SHP77 (cell line): ENCODE results near the gene PLEKHJ1.
A peak's percentile ranks its signal among the peaks of the same experiment; 100 is the strongest.

ENCODE experiments used
- DNase-seq, 2 experiments: peaks; one replicate each; lab custom pipeline; 2025; lab: John Stamatoyannopoulos, UW

PLEKHJ1 gene

DNA sequence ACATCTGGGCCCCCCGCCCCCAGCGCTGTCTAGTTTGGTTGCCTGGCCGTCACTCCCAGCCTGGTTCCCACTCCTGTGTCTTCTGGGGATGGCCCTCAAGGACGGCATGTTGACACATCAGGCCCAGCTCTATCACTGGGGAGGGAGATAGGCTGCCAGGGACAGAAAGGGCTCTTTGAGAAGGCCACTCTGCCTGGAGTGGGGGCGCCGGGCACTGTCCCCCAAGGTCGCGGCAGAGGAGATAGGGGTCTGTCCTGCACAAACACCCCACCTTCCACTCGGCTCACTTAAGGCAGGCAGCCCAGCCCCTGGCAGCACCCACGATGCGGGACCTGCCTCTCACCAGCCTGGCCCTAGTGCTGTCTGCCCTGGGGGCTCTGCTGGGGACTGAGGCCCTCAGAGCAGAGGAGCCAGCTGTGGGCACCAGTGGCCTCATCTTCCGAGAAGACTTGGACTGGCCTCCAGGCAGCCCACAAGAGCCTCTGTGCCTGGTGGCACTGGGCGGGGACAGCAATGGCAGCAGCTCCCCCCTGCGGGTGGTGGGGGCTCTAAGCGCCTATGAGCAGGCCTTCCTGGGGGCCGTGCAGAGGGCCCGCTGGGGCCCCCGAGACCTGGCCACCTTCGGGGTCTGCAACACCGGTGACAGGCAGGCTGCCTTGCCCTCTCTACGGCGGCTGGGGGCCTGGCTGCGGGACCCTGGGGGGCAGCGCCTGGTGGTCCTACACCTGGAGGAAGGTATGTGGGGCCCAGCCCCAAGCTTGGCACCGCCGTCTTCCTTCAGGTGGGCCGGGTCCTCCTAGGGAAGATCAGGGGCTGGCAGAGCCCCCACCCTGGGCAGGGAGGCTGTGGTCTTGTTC, 13.1 kb upstream of the PLEKHJ1 start, which contains the start of gene AMH:
AMH (plus strand) TSS at position 314 of the 857 bp plus-strand sequence; CDS start at position 324, 10 bp downstream.
- no peak for DNase-seq

DNA sequence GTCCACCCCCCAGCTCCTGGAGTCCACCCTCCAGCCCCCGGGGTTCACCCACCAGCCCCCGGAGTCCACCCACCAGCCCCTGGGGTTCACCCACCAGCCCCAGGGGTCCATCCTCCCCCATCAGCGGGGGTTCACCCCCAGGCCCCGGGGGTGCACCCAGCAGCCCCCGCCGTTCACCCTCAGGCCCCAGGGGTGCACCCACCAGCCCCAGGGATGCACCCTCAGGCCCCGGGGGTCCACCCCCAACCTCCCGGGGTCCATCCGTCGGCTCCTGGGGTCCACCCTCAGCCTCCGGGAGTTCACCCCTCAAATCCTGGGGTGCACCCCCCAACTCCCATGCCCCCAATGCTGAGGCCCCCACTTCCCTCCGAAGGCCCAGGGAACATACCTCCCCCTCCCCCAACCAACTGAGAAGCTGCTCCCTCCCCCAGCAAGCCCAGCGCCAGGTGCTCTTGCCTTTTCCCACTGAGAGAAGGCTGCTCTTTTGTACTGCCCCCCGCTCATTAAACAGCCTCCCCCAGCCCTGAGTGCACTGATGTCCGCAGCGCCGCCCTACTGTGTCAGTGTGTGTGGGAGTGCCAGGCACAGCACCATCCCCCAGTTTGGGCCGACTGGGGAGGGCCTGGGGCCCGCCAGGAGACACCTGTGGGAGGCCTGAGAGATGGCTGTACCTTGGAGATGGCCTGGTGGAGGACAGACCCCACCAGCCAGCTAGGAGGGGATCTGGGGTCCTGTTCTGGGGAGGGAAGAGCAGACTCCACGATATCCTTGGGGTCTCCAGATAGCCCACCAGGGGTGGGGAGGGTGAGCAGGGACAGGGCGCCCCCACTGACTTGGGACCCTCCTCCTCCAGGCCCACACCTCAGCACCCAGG, 12.2 kb upstream of the PLEKHJ1 start:
- DNase-seq, result no peak

DNA sequence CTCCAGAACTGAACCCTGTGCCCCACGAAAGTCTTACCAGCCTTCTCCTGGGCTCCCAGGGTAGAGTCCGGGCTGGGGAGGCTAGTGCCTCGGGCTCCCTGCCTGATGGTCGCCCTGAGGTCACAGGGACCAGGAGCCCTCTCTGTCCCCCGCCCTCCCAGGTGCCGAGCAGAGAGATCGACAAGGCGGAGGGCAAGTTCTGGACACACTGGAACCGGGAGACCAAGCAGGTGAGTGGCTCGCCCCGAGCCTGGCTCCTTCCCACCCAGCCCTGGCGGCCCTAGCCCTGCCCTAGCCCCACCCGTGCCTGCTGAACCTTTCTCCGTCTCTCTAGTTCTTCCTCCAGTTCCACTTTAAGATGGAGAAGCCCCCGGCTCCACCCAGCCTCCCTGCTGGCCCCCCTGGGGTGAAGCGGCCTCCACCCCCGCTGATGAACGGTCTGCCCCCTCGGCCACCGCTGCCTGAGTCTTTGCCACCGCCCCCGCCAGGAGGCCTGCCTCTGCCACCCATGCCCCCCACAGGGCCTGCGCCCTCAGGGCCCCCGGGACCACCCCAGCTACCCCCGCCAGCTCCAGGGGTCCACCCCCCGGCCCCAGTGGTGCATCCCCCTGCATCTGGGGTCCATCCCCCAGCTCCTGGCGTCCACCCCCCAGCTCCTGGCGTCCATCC, 11.4 kb upstream of the PLEKHJ1 start:
- no peak for DNase-seq

GRCh38 chr19:2246801-2247361, 10.8 kb upstream of the PLEKHJ1 start:
- no peak for DNase-seq

- no peak for DNase-seq
These were observed 10.0 kb upstream of the PLEKHJ1 start for GRCh38 chr19:2246014-2246620.

GRCh38 chr19:2245273-2245672, 9.1 kb upstream of the PLEKHJ1 start:
- no peak for DNase-seq

DNA sequence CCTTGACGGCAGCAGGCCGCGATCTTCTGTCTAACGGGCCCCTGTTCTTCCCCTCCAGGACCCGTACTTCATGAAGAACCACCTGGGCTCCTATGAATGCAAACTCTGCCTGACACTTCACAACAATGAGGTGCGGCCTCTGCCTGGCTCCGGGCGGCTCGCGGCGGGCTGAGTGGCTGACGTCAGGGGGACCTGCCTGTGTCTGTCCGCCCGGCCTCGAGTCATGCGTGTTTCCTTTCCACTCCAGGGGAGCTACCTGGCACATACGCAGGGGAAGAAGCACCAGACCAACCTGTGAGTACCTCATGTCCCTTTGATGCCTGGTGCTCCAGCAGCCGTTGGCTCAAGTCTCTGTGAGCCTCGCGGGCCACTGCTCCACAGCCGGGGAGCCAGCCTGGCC, 8.4 kb upstream of the PLEKHJ1 start:
- no peak for DNase-seq

DNA sequence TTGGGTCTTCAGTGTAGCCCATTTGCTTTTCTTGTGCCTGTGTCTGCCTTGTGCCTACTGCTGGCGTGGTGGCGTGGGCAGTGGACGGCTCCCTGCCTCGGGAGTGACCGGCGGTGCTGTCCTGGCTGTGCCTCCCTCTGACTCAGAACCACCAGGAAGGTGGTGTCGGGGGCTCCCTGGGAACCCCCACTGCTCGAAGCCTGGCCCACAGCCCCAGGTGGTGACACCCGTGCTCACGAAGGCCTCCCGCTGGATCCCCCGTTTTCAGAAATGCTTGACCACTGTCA, 7.9 kb upstream of the PLEKHJ1 start:
- no peak for DNase-seq

- DNase-seq, result no peak
These were observed 7.4 kb upstream of the PLEKHJ1 start for GRCh38 chr19:2243274-2244124.

DNA sequence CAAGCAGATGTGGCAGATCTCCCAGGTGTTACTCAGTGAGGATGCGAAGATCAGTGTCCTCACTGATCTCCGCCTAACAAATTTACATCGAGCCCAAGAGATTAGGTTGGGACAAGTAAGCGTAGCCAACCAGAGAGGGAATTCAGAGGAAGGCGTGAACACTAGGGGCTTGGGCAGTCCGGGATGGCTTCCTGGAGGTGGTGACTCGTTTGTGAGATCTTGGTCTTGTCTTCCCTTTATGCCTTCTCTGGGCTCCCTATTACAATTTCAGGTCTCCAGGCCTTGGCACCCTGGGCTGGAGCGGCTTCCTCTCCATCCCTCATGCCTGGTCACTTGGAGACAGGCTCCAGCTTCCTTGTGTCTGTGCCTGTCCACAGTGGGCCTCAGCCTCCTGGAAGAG, 6.7 kb upstream of the PLEKHJ1 start:
- DNase-seq, result no peak

DNA sequence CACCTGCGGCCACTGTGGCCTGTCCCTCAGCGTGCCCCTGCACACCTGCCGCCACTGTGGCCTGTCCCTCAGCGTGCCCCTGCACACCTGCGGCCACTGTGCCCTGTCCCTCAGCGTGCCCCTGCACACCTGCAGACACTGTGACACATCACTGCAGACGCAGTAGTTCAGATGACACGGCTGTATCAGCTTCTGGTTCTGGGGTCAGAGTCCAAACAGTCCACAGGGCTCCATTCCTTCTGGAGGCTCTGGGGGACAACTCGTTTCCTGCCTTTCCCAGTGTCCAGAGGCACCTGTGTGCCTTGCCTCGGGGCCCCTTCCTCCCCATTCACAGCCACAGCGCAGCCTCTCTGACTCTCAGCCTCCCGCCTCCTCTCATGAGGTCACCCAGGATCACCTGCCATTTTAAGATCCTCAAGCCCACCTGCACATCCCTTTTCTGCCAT, 6.0 kb upstream of the PLEKHJ1 start:
- no peak for DNase-seq

- DNase-seq, result no peak
These were observed 5.0 kb upstream of the PLEKHJ1 start for GRCh38 chr19:2240881-2241760.

DNA sequence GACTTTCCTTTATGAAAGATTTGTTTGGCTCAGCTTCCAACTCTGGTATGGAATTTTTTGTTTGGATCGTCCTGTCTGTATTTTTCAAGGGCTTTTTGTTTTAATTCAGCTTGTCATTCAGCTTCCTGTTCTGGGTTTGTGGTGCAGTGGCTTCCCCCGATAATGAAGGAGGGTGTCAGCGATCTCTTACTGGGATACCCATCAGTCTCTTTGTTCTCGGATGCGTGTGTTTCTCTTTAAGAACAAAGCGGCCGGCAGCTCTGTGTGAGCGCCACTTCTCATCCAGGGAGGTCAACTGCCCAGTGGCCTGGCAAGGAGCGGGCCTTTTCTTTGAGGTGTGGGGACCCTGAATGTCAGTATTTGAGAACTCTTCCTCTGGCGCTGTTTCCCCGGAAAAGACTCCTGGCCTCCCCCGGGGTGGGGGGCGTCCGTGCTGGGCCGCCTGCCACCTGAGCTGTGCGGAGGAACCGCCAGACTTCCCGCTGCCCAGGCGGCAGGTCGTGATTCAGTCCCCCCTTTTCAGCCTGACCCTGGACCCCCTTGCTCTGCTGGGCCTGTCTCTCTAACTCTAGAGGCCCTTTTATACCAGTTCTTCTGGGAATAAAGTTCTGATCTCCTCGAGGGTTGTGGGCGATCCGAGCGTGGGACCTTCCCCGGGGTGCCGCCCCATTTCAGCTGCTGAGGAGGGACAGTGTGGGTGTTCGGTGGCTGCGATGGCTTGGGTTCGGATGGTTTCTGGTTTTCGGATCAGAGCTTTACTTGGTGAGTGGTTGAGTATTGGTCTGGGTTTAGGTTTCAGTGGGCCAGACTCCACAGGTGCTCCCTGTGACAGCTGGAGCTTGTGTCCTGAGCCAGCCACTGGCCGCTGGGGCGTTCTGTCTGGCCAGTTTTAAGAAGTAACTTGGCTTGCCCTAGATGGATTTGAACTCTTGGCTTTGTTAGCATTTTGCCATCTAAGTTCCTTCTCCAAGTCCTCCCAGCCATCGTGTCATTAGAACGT, 3.9 kb upstream of the PLEKHJ1 start:
- DNase-seq, result no peak

GRCh38 chr19:2239173-2239572, 3.0 kb upstream of the PLEKHJ1 start:
- no peak for DNase-seq

DNA sequence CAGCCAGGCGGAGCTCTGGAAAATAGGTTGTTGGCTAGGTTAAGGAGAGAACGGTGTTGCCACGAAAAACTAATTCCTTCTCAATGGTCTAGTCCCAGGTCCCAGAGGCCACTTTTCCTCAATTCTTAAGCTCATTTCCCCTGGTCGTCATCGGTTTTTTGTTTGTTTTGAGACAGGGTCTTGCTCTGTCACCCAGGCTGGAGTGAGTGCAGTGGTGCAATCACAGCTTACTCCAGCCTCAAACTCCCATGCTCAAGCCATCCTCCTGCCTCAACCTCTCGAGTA, 1.7 kb upstream of the PLEKHJ1 start:
- DNase-seq, result no peak

GRCh38 chr19:2237051-2237868, 1.1 kb upstream of the PLEKHJ1 start:
- DNase-seq, result no peak

GRCh38 chr19:2236064-2236313, 140 bp downstream of the PLEKHJ1 start:
- no peak for DNase-seq

DNA sequence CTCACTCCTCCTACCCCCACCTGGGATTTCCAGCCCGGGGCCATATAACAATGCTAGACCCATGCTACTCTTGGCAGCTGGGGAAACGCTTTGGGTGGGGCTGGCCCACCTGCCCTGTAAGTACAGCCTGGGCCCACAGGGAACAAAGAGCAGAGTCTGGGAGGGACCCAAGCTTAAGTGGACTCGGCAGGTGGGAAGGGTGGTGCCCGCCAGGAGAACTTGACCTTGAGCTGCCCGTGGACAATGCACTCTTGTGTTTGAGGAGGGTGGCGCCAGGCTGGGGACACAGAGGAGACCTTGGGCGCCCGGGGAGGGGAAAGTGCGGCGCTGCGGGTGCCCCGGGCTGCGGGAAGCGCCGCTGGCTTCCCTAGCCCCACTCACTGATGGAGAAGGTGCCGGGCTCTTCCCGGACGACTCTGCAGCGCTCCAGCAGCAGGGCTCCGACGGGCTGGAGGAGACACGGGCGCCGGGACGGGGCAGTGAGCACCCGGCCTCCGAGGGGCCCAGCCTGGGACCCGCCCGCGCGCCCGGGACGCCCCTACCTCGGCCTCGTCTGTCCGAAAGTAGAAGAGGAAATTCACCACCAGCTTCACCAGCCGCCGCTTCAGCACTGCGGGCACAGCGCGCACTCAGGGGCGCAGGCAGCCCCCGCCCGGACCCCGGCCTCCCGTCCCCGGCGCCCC, 607 bp downstream of the PLEKHJ1 start:
- DNase-seq, result peak; percentile 69 to 75
